Stimulated activated CD8-positive, alpha-beta memory T cell treated with anti-CD3 and anti-CD28 coated beads, Interleukin-4, amount 100 ng/mL, for 4 hours (primary cell): ENCODE data around the gene YIPF3.

ENCODE experiments used
- DNase-seq, 2 donors: peaks; one replicate each; pipeline ENCODE4 v3.0.0-alpha.2; 2020; ENCODE audit warnings: low read depth in 2 of 2, low spot score in 1 of 2

YIPF3 gene

DNA sequence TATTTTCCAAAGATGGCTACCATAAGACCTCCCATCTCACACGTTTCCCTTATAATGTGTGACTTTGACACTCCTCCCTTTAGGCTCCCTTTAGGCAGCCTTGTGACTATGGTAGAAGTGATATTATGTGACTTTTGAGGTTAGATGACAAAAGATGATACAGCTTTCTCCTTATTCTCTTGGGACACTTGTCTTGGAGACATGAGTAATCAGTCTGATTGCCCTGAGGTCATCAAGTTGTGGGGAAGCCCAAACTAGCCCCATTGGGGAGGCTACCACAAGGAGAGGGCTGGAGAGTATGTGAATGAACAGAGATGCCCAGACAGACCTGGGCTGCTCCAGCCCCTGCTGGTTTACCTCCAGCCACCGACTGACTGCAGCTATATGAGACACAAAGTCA, 50.8 kb downstream of the YIPF3 start:
- no peak for DNase-seq

DNA sequence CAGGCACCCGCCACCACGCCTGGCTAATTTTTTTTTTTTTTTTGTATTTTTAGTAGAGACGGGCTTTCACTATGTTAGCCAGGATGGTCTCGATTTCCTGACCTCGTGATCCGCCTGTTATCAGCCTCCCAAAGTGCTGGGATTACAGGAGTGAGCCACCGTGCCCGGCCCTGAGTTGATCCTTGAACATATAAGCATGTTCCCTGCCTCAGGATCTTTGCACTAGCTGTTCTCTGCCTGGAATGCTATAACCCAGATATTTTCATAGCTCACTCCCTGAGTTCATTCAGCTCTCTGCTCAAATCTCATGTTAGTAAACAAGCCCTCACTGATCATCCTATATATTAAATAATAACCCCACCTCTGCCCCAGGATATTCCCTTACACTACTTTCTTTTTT, 52.4 kb downstream of the YIPF3 start:
- no peak for DNase-seq

DNA sequence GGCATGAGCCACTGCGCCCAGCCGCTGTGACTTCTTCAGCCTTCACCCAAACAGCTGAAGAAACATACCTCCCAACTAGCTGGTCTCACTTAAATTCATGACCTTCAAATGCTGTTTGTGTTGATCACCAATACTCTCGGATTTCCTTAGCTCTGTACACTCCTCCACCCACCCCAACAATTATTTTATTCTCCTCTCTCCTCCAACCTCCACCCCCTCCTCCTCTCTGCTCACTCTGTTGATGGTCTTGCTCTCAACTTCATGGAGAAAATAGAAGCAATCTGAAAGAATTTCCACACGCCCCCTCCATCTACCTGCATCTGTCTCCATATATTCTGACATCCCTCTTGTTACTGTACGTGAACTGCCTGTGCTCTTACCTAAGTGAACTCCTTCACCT, 54.8 kb downstream of the YIPF3 start:
- no peak for DNase-seq
